Esophagus muscularis mucosa (tissue), 4 donors: ENCODE data around the gene ABHD5. TPM values are rescaled to one million over a fixed set of nuclear protein-coding genes. Genes with fewer than 3 reads are reported as not detected.

Experiments used
- DNase-seq: peaks from one replicate; pipeline ENCODE4 v3.0.0-alpha.2; 2017; ENCODE audit errors: extremely low spot score
- H3K27ac ChIP-seq, 4 donors: fragments of 200-600 bp; sonication (generic); replicated peaks in 1 of 4; 1 replicate in 3 of 4; 2 replicates in 1 of 4; pipeline ENCODE4 v1.5.1; 2016 to 2019; ENCODE audit warnings: mild to moderate bottlenecking in 1 of 4
- H3K27me3 ChIP-seq, 4 donors: fragments of 200-600 bp; sonication (generic); one replicate each; pipeline versions ENCODE4 v1.5.1 to v1.6.0; 2016 to 2019
- H3K36me3 ChIP-seq, 4 donors: fragments of 200-600 bp; sonication (generic); one replicate each; pipeline ENCODE4 v1.5.1; 2016 to 2019
- H3K4me1 ChIP-seq, 4 donors: fragments of 200-600 bp; sonication (generic); one replicate each; pipeline ENCODE4 v1.5.1; 2016 to 2019
- H3K4me3 ChIP-seq, 4 donors: fragments of 200-600 bp; sonication (generic); 1 replicate in 2 of 4; 2 replicates in 2 of 4; pipeline ENCODE4 v1.5.1; 2016 to 2019; ENCODE audit warnings: mild to moderate bottlenecking in 4 of 4, moderate library complexity in 1 of 4
- H3K9me3 ChIP-seq, 4 donors: fragments of 200-600 bp; sonication (generic); 1 replicate in 3 of 4; 2 replicates in 1 of 4; pipeline ENCODE4 v1.5.1; 2016 to 2019
- CTCF ChIP-seq, 3 experiments: fragments of 200-600 bp in 2 of 3; fragments of 450-650 bp in 1 of 3; sonication (generic) in 2 of 3; IDR thresholded peaks; one replicate each; pipeline ENCODE4 v1.5.1; 2017 to 2019; ENCODE audit warnings: antibody characterized with exemption in 3 of 3, mild to moderate bottlenecking in 2 of 3, moderate library complexity in 1 of 3
- EP300 ChIP-seq: sonication (generic); formaldehyde crosslinking; IDR thresholded peaks from one replicate; pipeline ENCODE4 v1.6.1; 2017; ENCODE audit warnings: antibody characterized with exemption
- POLR2A ChIP-seq: fragments of 450-650 bp; IDR thresholded peaks from one replicate; pipeline ENCODE4 v1.6.1; 2017; ENCODE audit warnings: antibody characterized with exemption, moderate library complexity, mild to moderate bottlenecking, low read depth
- POLR2AphosphoS5 ChIP-seq, 2 donors: sonication (generic); formaldehyde crosslinking; IDR thresholded peaks; one replicate each; pipeline ENCODE4 v1.6.1; 2017; ENCODE audit warnings: antibody characterized with exemption in 2 of 2
- WGBS: methylation state at CpG from one replicate; pipeline ENCODE4 v1.1.5; 2018; 5-methylcytosine and 5-hydroxymethylcytosine counted together
- intact Hi-C: fragments of 100-400 bp; cut with DNase I; formaldehyde crosslinking; loops from one replicate; pipeline ENCODE4 v1.15.1; 2023
- total RNA-seq, 4 donors: library from RNA; depleted of rRNA; stranded (reverse); fragments of >200 nt; gene quantifications; one replicate each; pipeline versions ENCODE4 v1.1.0 to v1.2.1, GENCODE V29; 2016

ABHD5 gene
- total RNA-seq, 4 donors from 2014 or later = 22.3 to 40.3 (median 31.4) TPM

- Histone ChIP-seq H3K36me3 (no peaks in the 10 kb centered on the region), H3K27me3 (no peaks in the 10 kb centered on the region), H3K4me3 (no peak overlapping the region), H3K9me3 (no peaks in the 10 kb centered on the region), H3K27ac (no peak overlapping the region), H3K4me1 (peaks cover 1 to 4% (median 2%) of the 10 kb centered on the region in 4 donors)
- no peak for DNase-seq
- no peak for TF ChIP-seq CTCF (IDR thresholded peaks at IDR 0.05)
- TF ChIP-seq POLR2AphosphoS5 (IDR thresholded peaks at IDR 0.05) = no peak
- TF ChIP-seq POLR2A = no peak
- TF ChIP-seq EP300 = no peak
- intact Hi-C loops = loop anchor here (2.0 kb wide), 1 partner anchor 52 kb away; no protein-coding TSS in a partner anchor
- 93% methylated on average over 3 of the region's 3 CpGs for WGBS
Observed at GRCh38 chr3:43684944-43685343, 5.8 kb upstream of the ABHD5 start.

GRCh38 chr3:43685921-43686320 is 4.8 kb upstream of the ABHD5 start:
- no peak for DNase-seq

GRCh38 chr3:43686333-43686699 is 4.4 kb upstream of the ABHD5 start:
- WGBS = 95% methylated on average over 4 of the region's 4 CpGs
- Histone ChIP-seq H3K9me3 (no peaks in the 10 kb centered on the region), H3K27me3 (no peaks in the 10 kb centered on the region), H3K27ac (no peak overlapping the region), H3K36me3 (no peaks in the 10 kb centered on the region), H3K4me1 (peaks cover 7 to 11% (median 8%) of the 10 kb centered on the region in 4 donors), H3K4me3 (no peak overlapping the region)
- DNase-seq = no peak
- intact Hi-C loops = no loop called here
- no peak for TF ChIP-seq CTCF (IDR thresholded peaks at IDR 0.05)
- TF ChIP-seq EP300 = no peak
- no peak for TF ChIP-seq POLR2AphosphoS5 (IDR thresholded peaks at IDR 0.05)
- TF ChIP-seq POLR2A = no peak

More at GRCh38 chr3:43685921-43686320, 4.8 kb upstream of the ABHD5 start:
- no peak overlapping the region for H3K27ac ChIP-seq
- intact Hi-C loops = loop anchor here (2.0 kb wide), 1 partner anchor 53 kb away; no protein-coding TSS in a partner anchor
- no peaks in the 10 kb centered on the region for H3K27me3 ChIP-seq
- H3K4me1 ChIP-seq = peaks cover 7 to 11% (median 8%) of the 10 kb centered on the region in 4 donors
- TF ChIP-seq CTCF (IDR thresholded peaks at IDR 0.05) (no peak), POLR2A (no peak), POLR2AphosphoS5 (IDR thresholded peaks at IDR 0.05) (no peak)
- H3K4me3 ChIP-seq = no peak overlapping the region
- no peaks in the 10 kb centered on the region for H3K36me3 ChIP-seq
- WGBS = 91% methylated on average over 4 of the region's 4 CpGs
- no peaks in the 10 kb centered on the region for H3K9me3 ChIP-seq

- Histone ChIP-seq H3K4me1 (peaks cover 9 to 14% (median 13%) of the 10 kb centered on the region in 4 donors), H3K4me3 (no peak overlapping the region), H3K9me3 (no peaks in the 10 kb centered on the region), H3K27me3 (no peaks in the 10 kb centered on the region), H3K36me3 (no peaks in the 10 kb centered on the region), H3K27ac (no peak overlapping the region)
- DNase-seq = no peak
- WGBS = 65% methylated on average over 2 of the region's 2 CpGs
- TF ChIP-seq EP300 (no peak), POLR2A (no peak), POLR2AphosphoS5 (IDR thresholded peaks at IDR 0.05) (no peak), CTCF (IDR thresholded peaks at IDR 0.05) (no peak)
- intact Hi-C loops = no loop called here
Observed at GRCh38 chr3:43686700-43687498, 3.8 kb upstream of the ABHD5 start.

GRCh38 chr3:43687499-43687811 is 3.3 kb upstream of the ABHD5 start:
- Histone ChIP-seq H3K4me3 (no peak overlapping the region), H3K36me3 (no peaks in the 10 kb centered on the region), H3K4me1 (peaks cover 14 to 19% (median 18%) of the 10 kb centered on the region in 4 donors), H3K27me3 (no peaks in the 10 kb centered on the region), H3K9me3 (no peaks in the 10 kb centered on the region), H3K27ac (no peak overlapping the region)
- intact Hi-C loops = no loop called here
- DNase-seq = no peak
- WGBS = no CpG with 5 or more reads among the region's 1 CpG
- TF ChIP-seq POLR2AphosphoS5 (IDR thresholded peaks at IDR 0.05) = no peak
- no peak for TF ChIP-seq EP300
- TF ChIP-seq POLR2A = no peak
- no peak for TF ChIP-seq CTCF (IDR thresholded peaks at IDR 0.05)
